ENCODE measurements around the gene AGPAT2.

AGPAT2 gene

DNA sequence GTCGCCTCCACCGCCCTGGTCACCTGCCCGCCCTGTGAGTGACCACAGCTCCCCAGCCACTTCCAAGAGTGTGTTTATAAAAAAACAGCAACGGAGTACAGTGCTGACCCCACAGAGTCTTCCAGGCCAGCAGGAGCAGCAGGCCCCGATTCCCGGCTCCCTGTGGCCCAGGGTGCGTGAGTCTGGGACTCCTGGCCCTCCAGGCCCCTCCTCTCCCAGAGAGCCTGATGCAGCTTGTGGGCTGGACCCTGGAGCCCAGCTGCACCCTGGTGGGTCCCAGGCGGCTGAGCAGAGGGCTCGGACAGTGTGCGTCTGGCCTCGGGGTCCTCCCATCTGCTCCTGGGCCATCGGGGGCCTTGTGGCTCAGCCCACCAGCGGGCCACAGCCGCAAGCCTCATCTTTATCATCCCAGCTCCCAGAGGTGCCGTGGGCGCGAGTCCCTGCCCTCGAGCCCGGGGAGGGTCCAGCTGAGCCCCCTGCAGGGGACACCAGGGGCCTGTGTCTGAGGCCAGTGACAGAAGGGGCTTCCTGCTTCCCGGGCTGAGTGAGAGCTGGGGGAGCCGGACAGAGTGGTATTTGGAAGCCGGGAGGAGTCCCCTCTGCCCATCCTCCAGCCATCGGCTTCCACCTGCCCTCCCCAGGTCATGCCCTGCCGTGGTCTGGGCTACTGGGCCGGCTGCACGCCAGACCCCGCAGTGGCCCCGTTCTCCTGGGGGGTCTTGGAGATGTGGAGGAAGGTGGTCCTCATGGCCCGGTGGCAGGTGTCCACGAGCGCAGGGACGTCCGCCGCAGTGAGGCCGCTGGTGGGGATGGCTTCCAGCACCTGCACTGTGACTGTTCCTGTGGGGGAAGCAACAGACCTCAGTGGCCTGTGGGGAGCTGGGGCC, 13.9 kb downstream of the AGPAT2 start:
- DNase-seq (ENCODE audit: low read depth, low spot score): no peak

DNA sequence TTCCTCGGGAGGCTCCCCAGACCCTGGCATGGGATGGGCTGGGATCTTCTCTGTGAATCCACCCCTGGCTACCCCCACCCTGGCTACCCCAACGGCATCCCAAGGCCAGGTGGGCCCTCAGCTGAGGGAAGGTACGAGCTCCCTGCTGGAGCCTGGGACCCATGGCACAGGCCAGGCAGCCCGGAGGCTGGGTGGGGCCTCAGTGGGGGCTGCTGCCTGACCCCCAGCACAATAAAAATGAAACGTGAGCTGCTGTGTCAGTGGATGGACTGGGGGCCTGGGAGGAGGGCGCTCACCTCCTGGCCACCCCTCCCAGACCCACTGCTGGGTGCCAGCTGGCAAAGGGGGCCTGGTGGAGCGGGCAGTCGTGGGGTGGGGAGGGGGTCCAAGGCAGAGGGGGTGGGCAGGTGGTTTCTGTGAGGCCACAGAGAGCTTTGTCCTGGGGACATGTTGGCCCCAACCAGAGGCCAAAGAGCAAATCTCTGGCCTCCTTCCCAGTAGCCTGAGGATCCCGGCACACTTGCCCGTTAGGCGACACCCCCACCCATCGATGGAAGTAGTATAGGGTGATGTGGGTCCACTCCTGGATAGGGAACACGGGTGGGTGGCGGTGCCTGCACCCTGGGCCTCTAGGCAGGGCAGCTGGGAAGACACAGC, 14.7 kb downstream of the AGPAT2 start:
- no peak for DNase-seq (ENCODE audit: low read depth, low spot score)

DNA sequence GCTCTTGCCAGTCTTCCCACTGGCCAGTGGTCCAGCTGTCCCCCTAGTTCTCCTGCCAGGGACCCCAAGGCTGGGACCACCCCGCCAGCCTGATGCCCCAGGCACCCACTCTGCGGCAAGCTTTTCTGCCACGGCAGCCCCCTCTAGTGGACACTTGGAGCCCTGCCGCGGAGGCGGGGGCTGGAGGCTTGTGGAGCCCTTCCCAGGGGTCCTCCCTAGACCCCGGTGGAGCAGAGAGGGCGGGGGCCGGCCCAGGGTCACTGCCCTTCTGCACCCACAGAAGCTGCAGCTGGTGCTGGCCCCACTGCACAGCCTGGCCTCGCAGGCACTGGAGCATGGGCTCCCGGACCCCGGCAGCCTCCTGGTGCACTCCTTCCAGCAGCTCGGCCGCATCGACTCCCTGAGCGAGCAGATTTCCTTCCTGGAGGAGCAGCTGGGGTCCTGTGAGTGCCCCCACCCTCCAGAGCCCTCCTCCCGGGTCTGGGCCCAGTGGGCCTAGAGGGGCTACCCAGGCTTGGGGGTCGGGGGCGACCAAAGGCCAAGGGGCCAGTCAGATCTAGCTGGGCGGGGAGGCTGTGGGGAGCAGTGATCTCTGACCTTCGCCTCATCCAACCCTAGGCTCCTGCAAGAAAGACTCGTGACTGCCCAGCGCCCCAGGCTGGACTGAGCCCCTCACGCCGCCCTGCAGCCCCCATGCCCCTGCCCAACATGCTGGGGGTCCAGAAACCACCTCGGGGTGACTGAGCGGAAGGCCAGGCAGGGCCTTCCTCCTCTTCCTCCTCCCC, 15.4 kb downstream of the AGPAT2 start:
- no peak for DNase-seq (ENCODE audit: low read depth, low spot score)

DNA sequence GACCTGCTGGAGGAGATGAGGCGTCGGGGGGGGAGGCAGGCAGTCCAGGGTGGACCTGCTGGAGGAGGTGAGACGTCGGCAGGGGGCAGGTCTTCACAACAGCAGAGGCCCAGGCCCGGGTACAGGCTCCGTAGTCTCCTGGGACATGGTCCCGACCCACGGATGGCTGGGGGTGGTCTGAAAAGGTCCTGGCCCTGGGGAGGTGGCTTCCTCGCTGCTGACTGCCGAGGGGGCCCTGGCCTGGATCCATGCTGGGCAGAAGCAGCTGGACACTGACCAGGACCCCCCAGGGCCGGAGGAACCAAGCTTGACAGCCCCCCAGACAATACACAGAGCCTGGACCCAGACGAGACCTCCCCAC, 16.0 kb downstream of the AGPAT2 start:
- no peak for DNase-seq (ENCODE audit: low read depth, low spot score)

DNA sequence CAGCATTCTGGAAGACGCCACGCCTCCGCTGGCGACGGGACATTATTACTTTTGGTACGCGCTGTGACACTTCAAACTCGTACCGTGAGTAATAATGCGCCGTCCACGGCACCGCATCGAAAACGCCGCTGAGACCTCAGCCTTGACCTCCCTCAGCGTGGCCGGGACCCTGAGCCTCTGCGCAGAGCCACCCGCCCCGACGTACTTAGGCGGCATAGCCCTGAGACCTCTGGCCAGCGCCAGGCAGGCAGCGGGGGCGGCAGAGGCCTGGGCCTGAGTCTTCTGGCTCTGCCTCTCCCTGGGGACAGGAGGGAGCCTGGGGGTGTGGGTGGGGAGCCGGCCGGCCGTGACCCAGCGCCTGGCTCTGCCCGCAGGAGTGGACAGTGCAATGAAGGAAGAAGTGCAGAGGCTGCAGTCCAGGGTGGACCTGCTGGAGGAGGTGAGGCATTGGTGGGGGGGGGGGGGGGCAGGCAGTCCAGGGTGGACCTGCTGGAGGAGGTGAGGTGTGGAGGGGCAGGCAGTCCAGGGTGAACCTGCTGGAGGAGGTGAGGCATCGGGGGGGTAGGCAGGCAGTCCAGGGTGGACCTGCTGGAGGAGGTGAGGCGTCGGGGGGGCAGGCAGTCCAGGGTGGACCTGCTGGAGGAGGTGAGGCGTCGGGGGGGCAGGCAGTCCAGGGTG, 16.5 kb downstream of the AGPAT2 start:
- DNase-seq (ENCODE audit: low read depth, low spot score): no peak

DNA sequence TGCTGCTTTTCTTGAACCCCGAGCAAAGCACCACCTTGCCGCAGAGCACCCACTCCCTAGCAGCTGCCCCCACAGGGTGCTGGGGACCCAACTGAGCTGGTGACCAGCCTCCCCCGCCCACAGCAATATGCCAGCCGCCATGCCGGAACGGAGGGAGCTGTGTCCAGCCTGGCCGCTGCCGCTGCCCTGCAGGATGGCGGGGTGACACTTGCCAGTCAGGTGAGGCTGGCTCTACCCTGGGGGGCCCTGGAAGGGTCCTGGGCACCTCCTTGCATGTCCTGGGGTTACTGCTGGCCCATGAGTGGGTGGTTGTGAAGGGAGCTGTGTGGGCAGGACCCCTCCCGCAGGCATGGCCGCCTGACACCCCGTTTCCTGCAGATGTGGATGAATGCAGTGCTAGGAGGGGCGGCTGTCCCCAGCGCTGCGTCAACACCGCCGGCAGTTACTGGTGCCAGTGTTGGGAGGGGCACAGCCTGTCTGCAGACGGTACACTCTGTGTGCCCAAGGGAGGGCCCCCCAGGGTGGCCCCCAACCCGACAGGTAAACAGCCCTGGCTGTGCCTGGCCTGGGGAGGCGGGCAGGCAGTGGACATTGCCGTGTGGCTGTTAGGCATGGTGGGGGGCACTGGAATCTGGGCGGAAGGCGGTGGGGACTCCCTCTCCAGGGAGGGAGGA, 17.3 kb downstream of the AGPAT2 start:
- no peak for DNase-seq (ENCODE audit: low read depth, low spot score)

DNA sequence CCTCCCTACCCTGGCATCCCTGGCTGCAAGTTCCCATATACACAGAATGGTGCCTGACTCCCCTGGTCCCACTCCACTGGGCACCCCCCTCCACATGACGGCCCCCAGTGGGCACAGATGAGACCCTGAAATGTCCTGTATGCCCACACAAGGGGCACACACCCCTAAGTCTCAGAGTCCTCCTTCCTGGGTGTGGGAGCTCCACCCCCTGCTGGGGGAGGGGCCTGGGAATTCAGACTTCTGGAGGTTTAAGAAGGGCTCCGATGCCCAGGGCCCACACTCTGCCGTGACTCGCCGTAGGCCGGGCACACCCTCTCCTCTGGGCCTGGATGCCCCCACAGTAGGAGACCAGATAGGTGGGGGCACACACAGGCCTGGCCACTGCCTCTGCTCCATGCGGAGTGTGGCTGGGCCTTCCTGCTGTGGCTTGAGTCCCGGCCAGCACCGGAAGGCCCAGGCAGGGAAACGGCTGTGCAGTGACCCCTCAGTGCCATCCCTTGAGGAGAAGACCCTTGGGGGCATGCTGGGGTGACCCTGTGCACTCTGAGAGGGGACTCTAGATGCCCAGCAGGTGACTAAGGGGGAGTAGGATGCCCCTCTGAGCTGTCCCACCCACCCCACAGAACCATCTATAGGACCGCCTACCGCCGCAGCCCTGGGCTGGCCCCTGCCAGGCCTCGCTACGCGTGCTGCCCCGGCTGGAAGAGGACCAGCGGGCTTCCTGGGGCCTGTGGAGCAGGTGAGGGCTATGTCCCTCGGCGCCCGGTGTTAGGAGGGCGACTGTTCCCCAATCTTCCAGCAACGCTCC, 18.1 kb downstream of the AGPAT2 start:
- DNase-seq (ENCODE audit: low read depth, low spot score): no peak

DNA sequence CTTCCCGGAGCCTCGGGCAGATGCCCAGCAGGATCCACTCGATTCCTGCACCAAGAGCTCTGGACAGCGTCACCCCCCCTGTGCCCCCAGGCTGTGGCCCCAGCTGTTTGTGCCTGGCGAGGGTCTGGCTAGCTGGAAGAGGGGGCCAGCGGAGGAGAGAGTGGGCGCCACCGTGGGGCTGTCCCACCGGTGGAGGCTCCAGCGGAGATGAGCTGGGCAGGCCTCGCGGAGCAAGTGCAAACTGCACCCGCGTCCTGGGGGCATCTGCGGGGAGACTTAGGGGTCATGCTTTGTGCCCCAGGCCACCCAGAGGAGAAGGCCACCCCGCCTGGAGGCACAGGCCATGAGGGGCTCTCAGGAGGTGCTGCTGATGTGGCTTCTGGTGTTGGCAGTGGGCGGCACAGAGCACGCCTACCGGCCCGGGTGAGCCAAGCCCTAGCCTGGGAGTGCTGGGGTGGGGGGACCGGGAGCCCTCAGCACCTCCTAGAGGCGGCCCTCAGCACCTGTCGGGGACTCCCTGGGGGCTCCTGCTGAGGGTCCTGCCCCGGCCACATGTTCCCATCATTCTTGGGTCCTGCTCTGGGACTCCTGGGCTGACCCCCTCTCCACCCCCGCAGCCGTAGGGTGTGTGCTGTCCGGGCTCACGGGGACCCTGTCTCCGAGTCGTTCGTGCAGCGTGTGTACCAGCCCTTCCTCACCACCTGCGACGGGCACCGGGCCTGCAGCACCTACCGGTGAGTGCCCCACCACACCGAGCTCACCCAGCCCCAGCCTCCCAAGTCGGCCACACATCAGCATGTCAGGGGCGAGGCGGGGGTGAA, 19.1 kb downstream of the AGPAT2 start:
- no peak for DNase-seq (ENCODE audit: low read depth, low spot score)

DNA sequence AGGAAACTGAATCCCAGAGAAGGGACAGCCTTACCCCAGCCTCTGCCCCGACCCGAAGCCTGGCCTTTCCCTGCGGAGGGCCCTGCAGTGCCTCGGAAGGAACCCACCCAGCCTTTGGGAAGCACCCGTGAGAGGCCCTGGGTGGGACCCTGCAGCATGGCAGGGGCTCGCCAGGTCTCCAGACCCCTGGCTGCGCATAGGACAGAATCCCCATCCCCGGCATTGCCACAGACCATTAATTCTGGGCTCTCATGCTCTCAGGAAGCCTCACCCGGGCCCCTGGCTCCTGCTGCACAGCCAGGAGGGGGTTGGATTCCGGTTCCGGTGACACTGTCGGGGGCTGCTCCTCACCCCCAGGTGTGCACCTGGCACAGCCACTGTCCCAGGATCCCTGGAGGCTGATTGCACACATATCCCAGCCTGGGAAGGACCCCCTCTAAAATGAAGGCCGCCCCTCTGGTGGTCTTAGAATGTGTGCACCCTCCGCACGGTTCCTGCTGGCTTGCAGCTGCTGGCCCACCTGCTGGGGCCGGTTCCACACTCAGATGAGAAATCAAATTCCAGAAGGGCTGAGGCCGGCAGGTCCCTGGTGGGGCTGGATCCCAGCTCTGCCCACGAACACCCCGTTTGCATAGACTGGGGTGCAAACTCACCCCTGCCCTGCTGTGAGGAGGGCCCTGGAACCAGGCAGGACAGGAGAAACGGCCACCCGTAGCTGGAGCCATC, 19.9 kb downstream of the AGPAT2 start:
- no peak for DNase-seq (ENCODE audit: low read depth, low spot score)

DNA sequence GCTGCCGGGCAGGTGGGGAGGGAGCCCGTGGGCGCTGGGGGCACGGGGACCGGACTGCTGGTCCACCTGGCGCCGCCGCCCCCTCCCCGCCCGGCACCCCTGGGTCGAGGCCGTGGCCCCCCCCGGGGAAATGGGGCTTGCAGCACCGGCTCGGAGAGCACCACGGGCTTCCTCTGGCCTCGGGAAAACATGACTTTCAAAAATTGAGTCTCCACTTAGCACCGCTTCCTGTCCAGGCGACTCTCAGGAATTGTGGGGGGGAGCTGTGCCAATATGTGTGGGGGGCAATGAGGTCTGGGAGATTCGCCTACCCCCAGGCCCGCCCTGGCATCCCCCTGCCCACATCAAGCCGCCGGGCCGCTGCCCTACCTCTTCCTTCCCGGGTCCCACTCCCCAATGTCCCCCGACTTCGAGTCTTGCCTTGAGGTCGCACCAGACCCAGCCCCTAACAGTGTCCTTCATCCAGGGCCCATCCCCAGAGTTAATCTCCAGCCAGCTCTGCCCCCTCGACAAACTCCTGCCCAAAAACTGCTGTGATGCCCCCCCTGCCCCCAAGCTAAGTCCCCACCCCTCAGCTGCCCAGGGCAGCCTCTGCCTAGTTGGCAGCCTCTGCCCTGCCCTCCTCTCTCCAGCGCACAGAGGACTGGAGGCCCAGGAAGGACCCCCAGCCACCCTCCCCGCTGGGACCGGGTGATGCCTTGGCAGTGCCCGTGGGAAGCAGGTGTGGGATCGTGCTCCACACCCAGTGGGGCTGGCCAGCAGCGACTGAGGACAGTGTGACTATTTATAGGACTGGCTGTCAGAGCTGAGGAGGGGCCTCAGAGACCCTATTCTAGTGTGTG, 20.7 kb downstream of the AGPAT2 start:
- no peak for DNase-seq (ENCODE audit: low read depth, low spot score)

DNA sequence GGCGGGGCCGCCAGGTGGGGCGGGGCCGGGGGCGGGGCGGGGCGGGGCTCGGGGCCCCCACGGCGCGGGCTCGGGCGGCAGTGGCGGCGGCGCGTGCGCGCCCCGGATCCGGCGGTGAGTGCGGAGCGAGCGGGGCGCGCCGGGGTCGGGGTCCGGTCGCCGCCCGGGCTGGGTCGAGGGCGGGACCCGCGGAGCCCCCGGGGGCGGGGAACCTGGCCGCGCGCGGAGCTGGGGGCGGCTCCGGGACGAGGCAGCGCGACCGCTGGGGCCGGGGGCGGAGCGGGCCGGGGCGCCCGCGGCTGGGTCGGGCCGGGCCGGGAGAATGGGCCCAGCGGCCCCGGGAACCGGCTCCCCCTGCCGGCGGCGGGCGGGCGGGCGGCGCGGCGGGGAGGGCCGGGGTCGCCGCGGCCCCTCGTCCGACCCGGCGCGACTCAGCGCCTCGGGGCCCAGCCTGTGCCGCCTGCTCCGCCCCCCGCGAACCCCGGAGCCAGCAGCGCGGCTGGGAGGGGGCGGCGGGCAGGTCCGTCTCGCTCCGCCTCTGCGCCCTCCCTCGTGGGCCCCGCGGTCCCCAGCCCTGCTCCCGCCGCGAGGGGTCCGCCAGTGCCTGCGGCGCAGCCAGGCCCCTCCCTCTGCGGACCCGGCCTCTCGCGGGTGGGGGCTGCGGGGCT, 21.4 kb downstream of the AGPAT2 start:
- DNase-seq (ENCODE audit: low read depth, low spot score): no peak

DNA sequence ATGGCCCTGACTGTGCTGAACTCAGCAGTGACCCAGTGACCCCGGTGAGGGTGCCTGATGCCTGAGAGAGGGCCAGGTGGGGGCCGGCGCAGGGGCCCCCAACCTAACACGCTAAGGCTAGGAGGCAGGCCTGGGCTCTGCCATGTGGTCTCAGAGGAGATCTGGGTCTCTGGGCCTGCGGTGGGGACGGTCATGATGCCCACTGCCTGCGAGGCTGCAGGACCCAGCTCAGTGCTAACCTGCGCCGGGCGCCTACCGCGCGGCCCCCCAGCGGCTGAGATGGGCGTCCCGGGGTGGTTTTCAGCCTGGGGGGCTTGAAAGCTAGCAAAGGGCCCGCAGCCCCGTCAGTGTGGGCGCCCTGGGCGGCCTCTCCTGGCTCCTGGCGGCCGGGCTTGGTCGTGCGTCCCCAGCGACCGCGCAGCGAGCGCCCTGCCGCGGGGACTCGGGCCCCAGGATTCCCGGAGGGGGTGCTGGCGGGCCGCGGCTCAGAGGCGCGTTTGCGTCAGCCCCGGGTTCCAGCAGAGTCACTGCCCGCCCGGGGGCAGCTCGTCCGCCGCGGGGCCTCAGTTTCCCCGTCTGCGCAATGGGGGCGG, 22.1 kb downstream of the AGPAT2 start:
- DNase-seq (ENCODE audit: low read depth, low spot score): no peak

DNA sequence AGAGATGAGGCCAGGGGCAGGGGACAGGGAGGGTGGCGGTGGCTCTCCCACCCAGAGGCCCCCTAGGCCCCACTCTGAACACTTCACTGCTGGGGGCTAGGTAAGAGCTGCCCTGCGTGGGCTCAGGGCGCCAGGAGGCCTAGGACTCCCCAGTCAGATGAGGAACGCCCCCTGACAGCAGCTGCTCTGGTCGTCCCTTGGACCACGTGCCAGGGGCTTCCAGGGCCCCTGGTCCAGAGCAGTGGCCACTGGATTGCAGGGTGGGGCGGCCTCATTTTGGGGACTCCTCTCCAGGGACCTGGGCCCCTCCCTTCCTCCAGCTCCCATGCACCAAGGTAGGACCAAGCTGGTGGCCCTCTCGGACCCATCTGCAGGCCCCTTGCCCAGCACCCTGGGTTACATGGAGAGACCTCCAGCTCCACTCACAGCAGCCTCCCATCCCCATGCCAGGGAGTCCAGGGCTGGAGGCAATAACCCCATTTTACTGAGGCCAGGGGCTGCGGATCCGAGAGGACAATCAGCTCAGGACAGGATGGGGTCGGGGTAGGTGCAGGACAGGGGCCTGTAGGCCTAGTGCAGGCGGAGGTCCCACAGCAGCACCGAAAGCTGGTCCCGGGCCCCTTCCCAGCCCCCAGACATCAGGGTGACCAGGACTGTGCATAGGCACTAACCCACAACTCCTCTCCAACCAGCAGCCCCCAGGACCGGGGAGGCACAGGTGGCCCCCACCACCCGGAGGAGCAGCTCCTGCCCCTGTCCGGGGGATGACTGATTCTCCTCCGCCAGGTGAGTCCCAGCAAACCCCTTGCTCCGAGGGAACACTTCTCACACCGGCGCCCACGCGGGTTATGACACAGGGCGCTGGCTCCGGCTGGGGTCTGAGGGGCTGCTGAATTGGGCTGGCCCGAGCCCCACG, 23.0 kb downstream of the AGPAT2 start:
- DNase-seq (ENCODE audit: low read depth, low spot score): no peak

DNA sequence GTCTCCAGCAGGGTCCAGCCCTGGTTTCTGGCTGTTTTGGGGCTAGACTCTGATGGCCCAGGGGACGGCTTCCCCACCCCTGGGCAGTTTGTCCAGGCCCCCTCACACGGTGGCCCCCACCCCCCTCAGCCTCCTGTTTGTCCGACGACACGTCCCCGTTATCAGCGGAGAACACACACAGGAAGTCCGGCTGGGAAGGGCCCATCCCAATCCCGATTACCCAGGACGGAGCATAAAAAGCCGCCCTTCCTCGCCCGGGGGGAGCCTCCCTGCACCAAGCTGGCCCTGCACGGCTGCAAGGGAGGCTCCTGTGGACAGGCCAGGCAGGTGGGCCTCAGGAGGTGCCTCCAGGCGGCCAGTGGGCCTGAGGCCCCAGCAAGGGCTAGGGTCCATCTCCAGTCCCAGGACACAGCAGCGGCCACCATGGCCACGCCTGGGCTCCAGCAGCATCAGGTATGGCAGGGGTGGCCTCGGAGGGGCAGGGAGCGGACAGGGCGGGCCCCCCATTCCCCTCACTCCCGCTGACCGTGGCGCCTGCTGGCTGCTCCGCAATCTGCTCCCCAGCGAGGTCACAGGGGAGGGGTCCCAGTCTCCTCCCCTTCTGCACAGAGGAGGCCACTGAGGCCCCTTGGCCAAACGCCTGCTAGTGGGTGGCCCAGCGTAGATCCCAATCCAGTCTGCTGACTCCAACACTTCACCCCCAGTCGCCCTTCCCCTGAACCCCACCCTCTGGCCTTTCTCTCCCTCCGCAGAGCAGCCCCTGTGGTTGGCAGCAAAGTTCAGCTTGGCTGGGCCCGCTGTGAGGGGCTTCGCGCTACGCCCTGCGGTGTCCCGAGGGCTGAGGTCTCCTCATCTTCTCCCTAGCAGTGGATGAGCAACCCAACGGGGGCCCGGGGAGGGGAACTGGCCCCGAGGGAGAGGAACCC, 24.3 kb downstream of the AGPAT2 start, which contains the start of gene EGFL7:
TSS of gene EGFL7 (plus strand) at position 261 of the 926 bp plus-strand sequence. CDS start 5,367 bp downstream, outside the sequence.
- no peak for DNase-seq (ENCODE audit: low read depth, low spot score)

DNA sequence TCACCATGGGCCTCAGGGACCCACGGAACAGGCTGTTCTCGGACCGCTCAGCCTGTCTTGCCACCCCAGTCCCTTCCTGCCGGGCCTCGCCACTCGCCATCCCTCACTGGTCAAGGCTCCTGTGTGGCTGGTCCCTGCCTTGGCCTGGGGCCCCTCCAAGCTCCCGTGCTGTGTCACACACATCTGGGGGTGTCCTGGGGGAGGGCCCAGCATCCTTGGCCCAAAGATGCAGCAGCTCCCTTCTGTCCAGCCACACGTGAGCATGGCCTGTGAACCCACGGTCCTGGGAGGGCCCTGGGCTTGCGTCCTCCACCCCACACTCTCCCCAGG, 25.0 kb downstream of the AGPAT2 start:
- no peak for DNase-seq (ENCODE audit: low read depth, low spot score)
